SK-N-SH (cell line): ENCODE measurements around the gene CHRM1.

ENCODE experiments used
- CHD2 ChIP-seq: fragments of 150-350 bp; IDR thresholded peaks from 2 replicates; pipeline ENCODE4 v1.6.1; 2018; ENCODE audit warnings: low read length; ENCODE audit not compliant: partially characterized antibody
- CTCF ChIP-seq: fragments of 200-600 bp; sonication (generic); IDR thresholded peaks from 2 replicates; pipeline ENCODE4 v1.6.1; 2017; ENCODE audit warnings: antibody characterized with exemption, mild to moderate bottlenecking, moderate library complexity
- ELF1 ChIP-seq: IDR thresholded peaks from 2 replicates; pipeline ENCODE4 v1.4.0; 2012
- EP300 ChIP-seq, 2 experiments: IDR thresholded peaks; 2 replicates each; pipeline versions ENCODE4 v1.4.0 to v1.6.1; 2012; ENCODE audit warnings: borderline replicate concordance in 1 of 2, low read depth in 1 of 2, low read length in 1 of 2
- FOXJ3 ChIP-seq: sonication (generic); formaldehyde crosslinking; IDR thresholded peaks from 2 replicates; pipeline ENCODE4 v1.5.1; 2020; ENCODE audit warnings: mild to moderate bottlenecking, missing genetic modification reagents
- GABPA ChIP-seq: IDR thresholded peaks from 2 replicates; pipeline ENCODE4 v1.4.0; 2012; ENCODE audit warnings: low read depth, mild to moderate bottlenecking
- JUND ChIP-seq: IDR thresholded peaks from 2 replicates; pipeline ENCODE4 v1.4.0; 2012
- MAX ChIP-seq: IDR thresholded peaks from 2 replicates; pipeline ENCODE4 v1.4.0; 2012; ENCODE audit warnings: low read depth
- NFIC ChIP-seq: IDR thresholded peaks from 2 replicates; pipeline ENCODE4 v1.4.0; 2012; ENCODE audit warnings: borderline replicate concordance
- PBX3 ChIP-seq: IDR thresholded peaks from 2 replicates; pipeline ENCODE4; 2012
- REST ChIP-seq: IDR thresholded peaks from 2 replicates; pipeline ENCODE4 v1.6.1; 2012; ENCODE audit warnings: mild to moderate bottlenecking, low read depth, low read length, moderate library complexity
- SIN3A ChIP-seq: IDR thresholded peaks from 2 replicates; pipeline ENCODE4 v1.6.1; 2012; ENCODE audit warnings: low read depth, mild to moderate bottlenecking, low read length, moderate library complexity, borderline replicate concordance
- YY1 ChIP-seq: IDR thresholded peaks from 2 replicates; pipeline ENCODE4 v1.4.0; 2012; ENCODE audit warnings: low read depth, mild to moderate bottlenecking
- ZBTB33 ChIP-seq: IDR thresholded peaks from 2 replicates; pipeline ENCODE4 v1.4.0; 2012; ENCODE audit warnings: low read depth, borderline replicate concordance

GRCh38 chr11:62933750-62934495, 12.8 kb upstream of the CHRM1 start:
- TF ChIP-seq CTCF (no peak), CHD2 (no peak), PBX3 (no peak), MAX (no peak), JUND (no peak), EP300 (IDR thresholded peaks at IDR 0.05; ENCODE audit: borderline replicate concordance in 1 of 2, low read depth in 1 of 2, low read length in 1 of 2) (no peak), FOXJ3 (CRISPR knock-in tag) (no peak), NFIC (no peak), GABPA (no peak), REST (no peak), SIN3A (no peak), YY1 (no peak), ZBTB33 (no peak), ELF1 (no peak)
